HFFc6 (cell line): ENCODE results near the gene CLCA2. TPM values are rescaled to one million over a fixed set of nuclear protein-coding genes. Genes with fewer than 3 reads are reported as not detected.

Experiments
- DNase-seq: peaks from one replicate; pipeline ENCODE4 v3.0.0-alpha.2; 2018
- H3K27ac Mint-ChIP-seq: 2 replicates; pipeline ENCODE4 v1.8.0; 2020; ENCODE audit warnings: mild to moderate bottlenecking, mixed read lengths
- H3K27me3 Mint-ChIP-seq: 2 replicates; pipeline ENCODE4 v1.8.0; 2021; ENCODE audit warnings: mild to moderate bottlenecking, moderate library complexity, mixed read lengths; ENCODE audit not compliant: insufficient read depth
- H3K36me3 Mint-ChIP-seq: 2 replicates; pipeline ENCODE4 v1.8.0; 2021; ENCODE audit warnings: low read depth, mixed read lengths
- H3K4me1 Mint-ChIP-seq: 2 replicates; pipeline ENCODE4 v1.8.0; 2020; ENCODE audit warnings: low read depth, mixed read lengths
- H3K4me3 Mint-ChIP-seq: 2 replicates; pipeline ENCODE4 v1.8.0; 2020; ENCODE audit warnings: mild to moderate bottlenecking, moderate library complexity, mixed read lengths
- H3K9me3 Mint-ChIP-seq: 2 replicates; pipeline ENCODE4 v1.8.0; 2020; ENCODE audit warnings: mild to moderate bottlenecking, mixed read lengths
- CTCF ChIP-seq: fragments of 200-600 bp; sonication (generic); IDR thresholded peaks from 2 replicates; pipeline ENCODE4 v1.5.0; 2021; ENCODE audit warnings: antibody characterized with exemption, mild to moderate bottlenecking
- total RNA-seq, 6 experiments: library from RNA; stranded (reverse); fragmentation: NEBNext Ultra II Directional; extraction: Animal tissue kit (Norgen Biotek cat#: 25700); gene quantifications; 2 replicates in 1 of 6; 3 replicates in 5 of 6; pipeline ENCODE4 v1.2.3, GENCODE V29; 2021

Gene CLCA2
- total RNA-seq, 6 experiments from 2014 or later: 0.09 to 0.50 (median 0.18) TPM

- DNase-seq: peak; percentile 80
- peak overlapping the region; percentile 96 for H3K4me3 Mint-ChIP-seq
- no peaks in the 10 kb centered on the region for H3K9me3 Mint-ChIP-seq
- 0 out of 2 replicates have a peak, but pooled peaks cover 2% of the 10 kb centered on the region for H3K27me3 Mint-ChIP-seq
- no peak for TF ChIP-seq CTCF
- H3K27ac Mint-ChIP-seq: peak overlapping the region; percentile 95
- peaks cover 26% of the 10 kb centered on the region for H3K36me3 Mint-ChIP-seq
- H3K4me1 Mint-ChIP-seq: peaks cover 66% of the 10 kb centered on the region
Observed at GRCh38 chr1:86394416-86394815, 29.6 kb upstream of the CLCA2 start.

- H3K4me1 Mint-ChIP-seq: peaks cover 54% of the 10 kb centered on the region
- H3K27me3 Mint-ChIP-seq: 0 out of 2 replicates have a peak, but pooled peaks cover 2% of the 10 kb centered on the region
- peaks cover 12% of the 10 kb centered on the region for H3K36me3 Mint-ChIP-seq
- H3K27ac Mint-ChIP-seq: peak within 1 kb of the TSS; percentile 95
- H3K4me3 Mint-ChIP-seq: peak within 1 kb of the TSS; percentile 96
- peak; percentile 85 for DNase-seq
- no peak; the same call in 1 of the 2 replicates for TF ChIP-seq CTCF
- H3K9me3 Mint-ChIP-seq: no peaks in the 10 kb centered on the region
Observed at GRCh38 chr1:86395751-86396497, 28.0 kb upstream of the CLCA2 start, which contains the start of gene ODF2L. ODF2L (minus strand) TSS chr1:86396323; CDS start chr1:86387027, 9,296 bp downstream.

- no peaks in the 10 kb centered on the region for H3K9me3 Mint-ChIP-seq
- no peak for DNase-seq
- TF ChIP-seq CTCF: no peak
- H3K4me3 Mint-ChIP-seq: peak overlapping the region; percentile 96
- H3K27ac Mint-ChIP-seq: peak overlapping the region; percentile 95
- peaks cover 7% of the 10 kb centered on the region for H3K36me3 Mint-ChIP-seq
- H3K27me3 Mint-ChIP-seq: 0 out of 2 replicates have a peak, but pooled peaks cover 2% of the 10 kb centered on the region
- H3K4me1 Mint-ChIP-seq: peaks cover 50% of the 10 kb centered on the region
Observed at GRCh38 chr1:86396498-86396890, 27.5 kb upstream of the CLCA2 start.

- Mint-ChIP-seq H3K9me3 (no peaks in the 10 kb centered on the region), H3K27ac (no peak overlapping the region)
- no peak for TF ChIP-seq CTCF
Observed at GRCh38 chr1:86409416-86410021, 14.5 kb upstream of the CLCA2 start.

GRCh38 chr1:86410879-86411278 is 13.1 kb upstream of the CLCA2 start:
- TF ChIP-seq CTCF: no peak
- H3K36me3 Mint-ChIP-seq: no peaks in the 10 kb centered on the region
- no peak overlapping the region for H3K4me3 Mint-ChIP-seq
- DNase-seq: no peak
- H3K27me3 Mint-ChIP-seq: peaks cover 4% of the 10 kb centered on the region
- no peaks in the 10 kb centered on the region for H3K9me3 Mint-ChIP-seq
- H3K27ac Mint-ChIP-seq: no peak overlapping the region
- H3K4me1 Mint-ChIP-seq: no peaks in the 10 kb centered on the region

More at GRCh38 chr1:86409416-86410021, 14.5 kb upstream of the CLCA2 start:
- no peak overlapping the region for H3K4me3 Mint-ChIP-seq
- no peak for DNase-seq
- peaks cover 4% of the 10 kb centered on the region for H3K27me3 Mint-ChIP-seq
- H3K4me1 Mint-ChIP-seq: no peaks in the 10 kb centered on the region
- no peaks in the 10 kb centered on the region for H3K36me3 Mint-ChIP-seq
